K562 (cell line): Measurements from ENCODE around the gene HOOK1. TPM values are rescaled to one million over a fixed set of nuclear protein-coding genes. Genes with fewer than 3 reads are reported as not detected.

ENCODE experiments used
- ATAC-seq: fragments of 200-7000 bp; cut with Tn5 transposase; 3 replicates; pipeline ENCODE4 v1.9.1; 2020; ENCODE audit warnings: moderate library complexity
- BruUV-seq: library from RNA; stranded (reverse); fragments of 400-500 nt; replicated peaks from 2 replicates; lab custom pipeline; 2021; lab: Mats Ljungman, UMichigan
- CTCF ChIA-PET: fragments of 300-600 bp; formaldehyde crosslinking; extraction: SDS; loops from one replicate; lab custom pipeline; 2021; ENCODE audit warnings: low intra/inter-chr PET ratio; lab: Yijun Ruan, JAX
- POLR2A ChIA-PET: fragments of 300-600, 350-650 bp; sonication (Branson Sonifier 250); formaldehyde crosslinking; extraction: SDS; loops from one replicate; lab custom pipeline; 2021; ENCODE audit warnings: antibody characterized with exemption, inconsistent platforms; lab: Yijun Ruan, JAX
- DNase-seq, 4 experiments: peaks; one replicate each; pipeline versions ENCODE4 v3.0.0 to v3.0.0-alpha.2; 2011 to 2018; ENCODE audit warnings: low spot score in 3 of 4, mixed read lengths in 3 of 4; ENCODE audit errors: extremely low read depth in 1 of 4
- FAIRE-seq: peaks from 2 replicates; lab custom pipeline; 2011; peaks lifted over from hg19 to GRCh38; lab: Jason Lieb, UNC
- H2AFZ ChIP-seq: 2 replicates; pipeline ENCODE4 v1.6.0; 2011; ENCODE audit warnings: low read depth, low read length, control low read depth, inconsistent platforms
- H3K27ac ChIP-seq: fragments of 200-600 bp; 3 replicates; pipeline ENCODE4 v1.8.0; 2011; ENCODE audit warnings: low read depth, mild to moderate bottlenecking, control low read depth, inconsistent platforms, low read length, moderate library complexity, mixed read lengths; ENCODE audit errors: extremely low read depth
- H3K27me3 ChIP-seq, 2 experiments: fragments of 300-600 bp in 1 of 2; 2 replicates in 1 of 2; 3 replicates in 1 of 2; pipeline versions ENCODE4 v1.6.0 to v1.8.0; 2011; ENCODE audit warnings: inconsistent platforms in 2 of 2, low read length in 2 of 2, mild to moderate bottlenecking in 1 of 2, mixed read lengths in 1 of 2, moderate library complexity in 1 of 2; ENCODE audit not compliant: control insufficient read depth in 2 of 2, insufficient read depth in 2 of 2
- H3K36me3 ChIP-seq: fragments of 300-600 bp; 3 replicates; pipeline ENCODE4 v1.8.0; 2011; ENCODE audit warnings: mild to moderate bottlenecking, low read length, inconsistent platforms; ENCODE audit not compliant: control insufficient read depth, insufficient read depth
- H3K4me1 ChIP-seq, 2 experiments: fragments of 200-600 bp in 1 of 2; replicated peaks in 1 of 2; 2 replicates in 1 of 2; 3 replicates in 1 of 2; pipeline versions ENCODE4 v1.5.1 to v1.8.0; 2011; ENCODE audit warnings: inconsistent platforms in 2 of 2, low read length in 2 of 2, mild to moderate bottlenecking in 1 of 2, mixed read lengths in 1 of 2, moderate library complexity in 1 of 2; ENCODE audit not compliant: control insufficient read depth in 2 of 2, insufficient read depth in 2 of 2
- H3K4me2 ChIP-seq: 2 replicates; pipeline ENCODE4 v1.6.1; 2011; ENCODE audit warnings: low read length, control low read depth, inconsistent platforms, mixed read lengths; ENCODE audit not compliant: insufficient read depth
- H3K4me3 ChIP-seq: fragments of 200-600 bp; sonication (generic), shearing (Covaris generic); 2 replicates; pipeline ENCODE4 v1.5.1; 2016; ENCODE audit warnings: control low read depth, inconsistent platforms
- H3K79me2 ChIP-seq: fragments of 200-600 bp; 3 replicates; pipeline ENCODE4 v1.8.0; 2011; ENCODE audit warnings: low read length, inconsistent platforms; ENCODE audit not compliant: control insufficient read depth, insufficient read depth
- H3K9ac ChIP-seq, 2 experiments: 2 replicates each; pipeline versions ENCODE4 v1.6.0 to v1.6.1; 2011; ENCODE audit warnings: low read depth in 2 of 2, low read length in 2 of 2, control low read depth in 1 of 2, inconsistent platforms in 1 of 2, mild to moderate bottlenecking in 1 of 2, mixed read lengths in 1 of 2; ENCODE audit not compliant: insufficient read depth in 1 of 2
- H3K9me1 ChIP-seq: one replicate; pipeline ENCODE4 v1.6.0; 2011; ENCODE audit warnings: inconsistent platforms, mild to moderate bottlenecking, low read length, moderate library complexity; ENCODE audit not compliant: control insufficient read depth, insufficient read depth
- H3K9me3 ChIP-seq: replicated peaks from 2 replicates; pipeline ENCODE4 v1.5.1; 2011; ENCODE audit warnings: low read depth, low read length, inconsistent platforms; ENCODE audit not compliant: control insufficient read depth, insufficient read depth
- H4K20me1 ChIP-seq: replicated peaks from 2 replicates; pipeline ENCODE4 v1.6.1; 2011; ENCODE audit warnings: low read length, inconsistent platforms, mixed read lengths; ENCODE audit not compliant: control insufficient read depth, insufficient read depth
- HSF4 ChIP-seq: fragments of 250-450 bp; sonication (Bioruptor Pico); IDR thresholded peaks from 2 replicates; pipeline ENCODE4 v2.1.2; 2022; ENCODE audit warnings: mild to moderate bottlenecking, moderate library complexity, borderline replicate concordance
- NEUROD1 ChIP-seq: fragments of 150-350 bp; IDR thresholded peaks from 2 replicates; pipeline ENCODE4 v1.6.1; 2014; ENCODE audit warnings: borderline replicate concordance, low read length, low read depth; ENCODE audit not compliant: partially characterized antibody
- POLR2AphosphoS5 ChIP-seq: IDR thresholded peaks from 2 replicates; pipeline ENCODE4 v1.6.1; 2011; ENCODE audit warnings: mild to moderate bottlenecking, low read depth, low read length, moderate library complexity; ENCODE audit not compliant: control insufficient read depth, insufficient read depth
- THAP7 ChIP-seq: fragments of 250-450 bp; sonication (Bioruptor Pico); IDR thresholded peaks from 2 replicates; pipeline ENCODE4 v1.5.0; 2021
- ZNF436 ChIP-seq: fragments of 250-450, 450-650 bp; sonication (Bioruptor Pico); formaldehyde crosslinking; IDR thresholded peaks from 2 replicates; pipeline ENCODE4 v1.7.0; 2020; ENCODE audit warnings: mild to moderate bottlenecking
- WGBS: fragments of 100-300 bp; shearing (Covaris generic); methylation state at CpG from one replicate; pipeline ENCODE4 v1.1.6; 2016; ENCODE audit warnings: low coverage, mixed read lengths; ENCODE audit not compliant: insufficient coverage; ENCODE audit errors: missing lambda C conversion rate; 5-methylcytosine and 5-hydroxymethylcytosine counted together
- in situ Hi-C: fragments of 300-500 bp; cut with MboI; formaldehyde crosslinking; loops from 4 replicates; pipeline ENCODE4 v1.15.0; 2018; ENCODE audit warnings: inconsistent platforms, mixed read lengths
- intact Hi-C: fragments of 100-400 bp; cut with micrococcal nuclease; formaldehyde crosslinking; loops from 2 replicates; pipeline ENCODE4 v1.14.2; 2022
- polyA plus RNA-seq, 8 experiments: library from polyadenylated mRNA; depleted of rRNA in 4 of 8; stranded (reverse) in 5 of 8; unstranded in 3 of 8; fragments of >200 nt; fragmentation: Nextera tagmentation in 2 of 8; fragmentation: Illumina TruSeq in 1 of 8; extraction: Ambion mirVana in 2 of 8; extraction: Trizol in 1 of 8; gene quantifications; 2 replicates each; pipeline versions ENCODE4 v1.2.1 to v1.2.3, GENCODE V29; 2011 to 2014; ENCODE audit warnings: inconsistent platforms in 1 of 8, missing spikeins in 1 of 8
- total RNA-seq, 7 experiments: library from RNA; depleted of rRNA in 6 of 7; stranded (reverse); fragments of >200 nt in 6 of 7; fragmentation: Illumina TruSeq in 2 of 7; extraction: Trizol in 2 of 7; gene quantifications; 2 replicates each; pipeline versions ENCODE4 v1.2.1 to v1.2.3, GENCODE V29; 2011 to 2021; ENCODE audit warnings: low replicate concordance in 1 of 7
- TF ChIP-seq, protein P1 (sequence below), 2 experiments: IDR thresholded peaks; 2 replicates each; pipeline ENCODE4 v1.6.1; 2012; ENCODE audit warnings: improper control_type of control experiment in 2 of 2, low read depth in 2 of 2, low read length in 2 of 2, borderline replicate concordance in 1 of 2
- TF ChIP-seq, protein P2 (sequence below): fragments of 450-650 bp; formaldehyde crosslinking; IDR thresholded peaks from 2 replicates; pipeline ENCODE4 v1.4.0; 2022; ENCODE audit warnings: missing genetic modification characterization

Gene HOOK1
- total and polyA plus RNA-seq, 9 of the 15 experiments (the other 6 are each of a cell fraction or from before 2014, with no cell fraction given): 0.11 to 0.18 TPM; not detected in 7

- TF ChIP-seq NEUROD1 (no peak), THAP7 (CRISPR knock-in tag) (no peak), ZNF436 (CRISPR knock-in tag) (no peak)
- TF ChIP-seq, protein P1, sequence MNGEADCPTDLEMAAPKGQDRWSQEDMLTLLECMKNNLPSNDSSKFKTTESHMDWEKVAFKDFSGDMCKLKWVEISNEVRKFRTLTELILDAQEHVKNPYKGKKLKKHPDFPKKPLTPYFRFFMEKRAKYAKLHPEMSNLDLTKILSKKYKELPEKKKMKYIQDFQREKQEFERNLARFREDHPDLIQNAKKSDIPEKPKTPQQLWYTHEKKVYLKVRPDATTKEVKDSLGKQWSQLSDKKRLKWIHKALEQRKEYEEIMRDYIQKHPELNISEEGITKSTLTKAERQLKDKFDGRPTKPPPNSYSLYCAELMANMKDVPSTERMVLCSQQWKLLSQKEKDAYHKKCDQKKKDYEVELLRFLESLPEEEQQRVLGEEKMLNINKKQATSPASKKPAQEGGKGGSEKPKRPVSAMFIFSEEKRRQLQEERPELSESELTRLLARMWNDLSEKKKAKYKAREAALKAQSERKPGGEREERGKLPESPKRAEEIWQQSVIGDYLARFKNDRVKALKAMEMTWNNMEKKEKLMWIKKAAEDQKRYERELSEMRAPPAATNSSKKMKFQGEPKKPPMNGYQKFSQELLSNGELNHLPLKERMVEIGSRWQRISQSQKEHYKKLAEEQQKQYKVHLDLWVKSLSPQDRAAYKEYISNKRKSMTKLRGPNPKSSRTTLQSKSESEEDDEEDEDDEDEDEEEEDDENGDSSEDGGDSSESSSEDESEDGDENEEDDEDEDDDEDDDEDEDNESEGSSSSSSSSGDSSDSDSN (IDR thresholded peaks at IDR 0.05; ENCODE audit: borderline replicate concordance in 1 of 2, low read depth in 2 of 2, low read length in 2 of 2): no peak
These were observed 100.8 kb downstream of the HOOK1 start (continued) for GRCh38 chr1:59915516-59915915.

- FAIRE-seq: no peak
- no peak for DNase-seq
- intact Hi-C loops: no loop called here
These were observed 102.5 kb downstream of the HOOK1 start for GRCh38 chr1:59917026-59917784.

More at GRCh38 chr1:59917026-59917784, 102.5 kb downstream of the HOOK1 start:
- Histone ChIP-seq H3K27ac (no peak overlapping the region), H3K4me3 (no peak overlapping the region), H2AFZ (no peak overlapping the region), H3K9ac (no peak overlapping the region), H3K9me3 (no peaks in the 10 kb centered on the region), H3K4me1 (no peaks in the 10 kb centered on the region), H3K4me2 (no peak overlapping the region), H3K36me3 (no peaks in the 10 kb centered on the region), H3K9me1 (no peaks in the 10 kb centered on the region), H3K79me2 (no peaks in the 10 kb centered on the region), H4K20me1 (no peaks in the 10 kb centered on the region), H3K27me3 (no peaks in the 10 kb centered on the region)
- in situ Hi-C loops: no loop called here
- ATAC-seq: no peak
- POLR2A ChIA-PET: no interaction called here
- CTCF ChIA-PET: no interaction called here
- 2% methylated on average over 10 of the region's 10 CpGs for WGBS
- no peak for TF ChIP-seq HSF4 (CRISPR knock-in tag)
- TF ChIP-seq, protein P2, sequence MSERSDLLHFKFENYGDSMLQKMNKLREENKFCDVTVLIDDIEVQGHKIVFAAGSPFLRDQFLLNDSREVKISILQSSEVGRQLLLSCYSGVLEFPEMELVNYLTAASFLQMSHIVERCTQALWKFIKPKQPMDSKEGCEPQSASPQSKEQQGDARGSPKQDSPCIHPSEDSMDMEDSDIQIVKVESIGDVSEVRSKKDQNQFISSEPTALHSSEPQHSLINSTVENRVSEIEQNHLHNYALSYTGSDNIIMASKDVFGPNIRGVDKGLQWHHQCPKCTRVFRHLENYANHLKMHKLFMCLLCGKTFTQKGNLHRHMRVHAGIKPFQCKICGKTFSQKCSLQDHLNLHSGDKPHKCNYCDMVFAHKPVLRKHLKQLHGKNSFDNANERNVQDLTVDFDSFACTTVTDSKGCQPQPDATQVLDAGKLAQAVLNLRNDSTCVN (CRISPR knock-in tag): no peak
- TF ChIP-seq POLR2AphosphoS5: no peak
- no TSS peak for BruUV-seq
